Panc1 (cell line): ENCODE data around the gene ATP2A2. TPM values are rescaled to one million over a fixed set of nuclear protein-coding genes. Genes with fewer than 3 reads are reported as not detected.

Experiments
- ATAC-seq: fragments of 200-7000 bp; cut with Tn5 transposase; 2 replicates; pipeline ENCODE4 v1.9.1; 2020; ENCODE audit warnings: mild to moderate bottlenecking, moderate library complexity
- BruUV-seq: library from RNA; stranded (reverse); fragments of 400-500 nt; replicated peaks from 2 replicates; lab custom pipeline; 2021; lab: Mats Ljungman, UMichigan
- CTCF ChIA-PET: fragments of 300-600 bp; sonication (Branson Sonifier 250); formaldehyde crosslinking; loops from one replicate; lab custom pipeline; 2022; ENCODE audit warnings: antibody characterized with exemption; lab: Charles Lee
- POLR2A ChIA-PET: fragments of 300-600 bp; sonication (Branson Sonifier 250); formaldehyde crosslinking; loops from one replicate; lab custom pipeline; 2022; ENCODE audit warnings: antibody characterized with exemption; lab: Charles Lee
- DNase-seq: peaks from one replicate; pipeline ENCODE4 v3.0.0-alpha.2; 2010; ENCODE audit warnings: low read depth, low spot score
- H3K27ac ChIP-seq: 2 replicates; pipeline ENCODE4 v1.5.1; 2011; ENCODE audit warnings: mild to moderate bottlenecking, low read length, inconsistent platforms
- H3K27me3 ChIP-seq: fragments of 200-500 bp; sonication (Bioruptor generic); 2 replicates; pipeline ENCODE4 v1.6.0; 2014; ENCODE audit warnings: low read length, inconsistent platforms; ENCODE audit not compliant: control insufficient read depth, insufficient read depth
- H3K36me3 ChIP-seq: fragments of 200-500 bp; sonication (Bioruptor generic); 2 replicates; pipeline ENCODE4 v1.5.1; 2014; ENCODE audit warnings: inconsistent platforms, mild to moderate bottlenecking, low read length, moderate library complexity; ENCODE audit not compliant: control insufficient read depth, insufficient read depth
- H3K4me1 ChIP-seq: 2 replicates; pipeline ENCODE4 v1.5.1; 2011; ENCODE audit warnings: inconsistent platforms, mild to moderate bottlenecking, low read length, moderate library complexity; ENCODE audit not compliant: control insufficient read depth, insufficient read depth
- H3K4me3 ChIP-seq, 2 experiments: 2 replicates each; pipeline ENCODE4 v1.5.1; 2011 to 2012; ENCODE audit warnings: low read depth in 2 of 2, low read length in 2 of 2, mild to moderate bottlenecking in 2 of 2, inconsistent platforms in 1 of 2, moderate library complexity in 1 of 2
- H3K9me3 ChIP-seq: fragments of 200-500 bp; sonication (Bioruptor generic); 2 replicates; pipeline ENCODE4 v1.5.1; 2014; ENCODE audit warnings: low read depth, mild to moderate bottlenecking, inconsistent platforms, low read length, moderate library complexity; ENCODE audit not compliant: control insufficient read depth, insufficient read depth
- CTCF ChIP-seq: fragments of 450-650 bp; IDR thresholded peaks from 2 replicates; pipeline ENCODE4 v1.5.1; 2017; ENCODE audit warnings: mild to moderate bottlenecking
- POLR2AphosphoS5 ChIP-seq: IDR thresholded peaks from 2 replicates; pipeline ENCODE4 v1.6.1; 2012; ENCODE audit warnings: mild to moderate bottlenecking, low read depth, low read length, moderate library complexity
- SIN3A ChIP-seq: IDR thresholded peaks from 2 replicates; pipeline ENCODE4 v1.6.1; 2012; ENCODE audit warnings: low read depth, mild to moderate bottlenecking, low read length, moderate library complexity, borderline replicate concordance; ENCODE audit not compliant: insufficient read depth
- TCF7L2 ChIP-seq: IDR thresholded peaks from 2 replicates; pipeline ENCODE4 v1.6.1; 2011; ENCODE audit warnings: mild to moderate bottlenecking, low read depth, low read length, inconsistent platforms
- in situ Hi-C: cut with HindIII; loops from 2 replicates; pipeline ENCODE4 v1.10.0; 2016; ENCODE audit warnings: low sequenced_read_pairs, low pct_unique_long_range_greater_than_20kb
- intact Hi-C: fragments of 100-400 bp; cut with micrococcal nuclease; formaldehyde crosslinking; loops from one replicate; pipeline ENCODE4 v1.10.0; 2022; ENCODE audit not compliant: unreplicated experiment
- total RNA-seq: library from RNA; stranded (reverse); gene quantifications from one replicate; pipeline ENCODE4 v1.2.1, GENCODE V29; 2021; ENCODE audit not compliant: unreplicated experiment
- TF ChIP-seq, protein P1 (sequence below), 2 experiments: IDR thresholded peaks; 2 replicates each; pipeline ENCODE4 v1.6.1; 2011 to 2012; ENCODE audit warnings: low read depth in 2 of 2, control low read depth in 1 of 2, low read length in 1 of 2, mild to moderate bottlenecking in 1 of 2, moderate library complexity in 1 of 2; ENCODE audit not compliant: insufficient read depth in 1 of 2

The ATP2A2 gene
- total RNA-seq, 1 experiment from 2014 or later: 286 TPM

GRCh38 chr12:110367181-110367864 is 86.3 kb downstream of the ATP2A2 start:
- POLR2A ChIA-PET: no interaction called here
- intact Hi-C loops: no loop called here
- H3K27ac ChIP-seq: no peak overlapping the region

GRCh38 chr12:110369992-110370391 is 88.9 kb downstream of the ATP2A2 start:
- H3K27ac ChIP-seq: no peak overlapping the region
- H3K36me3 ChIP-seq: peaks cover 7% of the 10 kb centered on the region; the same call in 1 of the 2 replicates
- intact Hi-C loops (no loop called here), in situ Hi-C loops (no loop called here)
- no peak overlapping the region for H3K4me3 ChIP-seq
- H3K4me1 ChIP-seq: no peaks in the 10 kb centered on the region
- DNase-seq (no peak), ATAC-seq (no peak)
- TF ChIP-seq POLR2AphosphoS5: no peak
- no peak for TF ChIP-seq SIN3A
- TF ChIP-seq TCF7L2: no peak
- TF ChIP-seq CTCF: no peak
- no peaks in the 10 kb centered on the region for H3K9me3 ChIP-seq
- no peaks in the 10 kb centered on the region for H3K27me3 ChIP-seq
- ChIA-PET POLR2A (no interaction called here), CTCF (no interaction called here)
- no TSS peak for BruUV-seq

More at GRCh38 chr12:110367181-110367864, 86.3 kb downstream of the ATP2A2 start:
- Histone ChIP-seq H3K36me3 (no peaks in the 10 kb centered on the region), H3K4me1 (no peaks in the 10 kb centered on the region), H3K9me3 (no peaks in the 10 kb centered on the region), H3K27me3 (no peaks in the 10 kb centered on the region), H3K4me3 (no peak overlapping the region)
- DNase-seq (no peak), ATAC-seq (0 out of 2 replicates have a peak, but pooled peaks have one; percentile 14)
- BruUV-seq: no TSS peak
- CTCF ChIA-PET: interaction anchor here (0.5 kb wide), 1 partner anchor 268 kb away, joined by 4 read pairs; no protein-coding TSS in a partner anchor
- in situ Hi-C loops: no loop called here
- TF ChIP-seq SIN3A (no peak), CTCF (no peak), POLR2AphosphoS5 (no peak)
- TF ChIP-seq, protein P1, sequence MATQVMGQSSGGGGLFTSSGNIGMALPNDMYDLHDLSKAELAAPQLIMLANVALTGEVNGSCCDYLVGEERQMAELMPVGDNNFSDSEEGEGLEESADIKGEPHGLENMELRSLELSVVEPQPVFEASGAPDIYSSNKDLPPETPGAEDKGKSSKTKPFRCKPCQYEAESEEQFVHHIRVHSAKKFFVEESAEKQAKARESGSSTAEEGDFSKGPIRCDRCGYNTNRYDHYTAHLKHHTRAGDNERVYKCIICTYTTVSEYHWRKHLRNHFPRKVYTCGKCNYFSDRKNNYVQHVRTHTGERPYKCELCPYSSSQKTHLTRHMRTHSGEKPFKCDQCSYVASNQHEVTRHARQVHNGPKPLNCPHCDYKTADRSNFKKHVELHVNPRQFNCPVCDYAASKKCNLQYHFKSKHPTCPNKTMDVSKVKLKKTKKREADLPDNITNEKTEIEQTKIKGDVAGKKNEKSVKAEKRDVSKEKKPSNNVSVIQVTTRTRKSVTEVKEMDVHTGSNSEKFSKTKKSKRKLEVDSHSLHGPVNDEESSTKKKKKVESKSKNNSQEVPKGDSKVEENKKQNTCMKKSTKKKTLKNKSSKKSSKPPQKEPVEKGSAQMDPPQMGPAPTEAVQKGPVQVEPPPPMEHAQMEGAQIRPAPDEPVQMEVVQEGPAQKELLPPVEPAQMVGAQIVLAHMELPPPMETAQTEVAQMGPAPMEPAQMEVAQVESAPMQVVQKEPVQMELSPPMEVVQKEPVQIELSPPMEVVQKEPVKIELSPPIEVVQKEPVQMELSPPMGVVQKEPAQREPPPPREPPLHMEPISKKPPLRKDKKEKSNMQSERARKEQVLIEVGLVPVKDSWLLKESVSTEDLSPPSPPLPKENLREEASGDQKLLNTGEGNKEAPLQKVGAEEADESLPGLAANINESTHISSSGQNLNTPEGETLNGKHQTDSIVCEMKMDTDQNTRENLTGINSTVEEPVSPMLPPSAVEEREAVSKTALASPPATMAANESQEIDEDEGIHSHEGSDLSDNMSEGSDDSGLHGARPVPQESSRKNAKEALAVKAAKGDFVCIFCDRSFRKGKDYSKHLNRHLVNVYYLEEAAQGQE (IDR thresholded peaks at IDR 0.05; ENCODE audit: insufficient read depth in 1 of 2, low read depth in 2 of 2, low read length in 1 of 2): no peak
